Glomerular endothelial cell (primary cell): ENCODE results near the gene APRT. TPM values are rescaled to one million over a fixed set of nuclear protein-coding genes. Genes with fewer than 3 reads are reported as not detected.
"Not testable (repeated sequence)": the region's sequence is repeated elsewhere in the genome, so short reads cannot be mapped to it uniquely, and the experiment has no call there.

Experiments
- DNase-seq: peaks from one replicate; pipeline ENCODE4 v3.0.0-alpha.2; 2011; ENCODE audit warnings: low read depth, low spot score; ENCODE audit errors: extremely low read depth
- total RNA-seq: library from RNA; depleted of rRNA; stranded (reverse); fragments of >200 nt; gene quantifications from 2 replicates; pipeline ENCODE4 v1.2.3, GENCODE V29; 2015

The APRT gene
- total RNA-seq, 1 donor from 2014 or later, result 189 TPM

DNA sequence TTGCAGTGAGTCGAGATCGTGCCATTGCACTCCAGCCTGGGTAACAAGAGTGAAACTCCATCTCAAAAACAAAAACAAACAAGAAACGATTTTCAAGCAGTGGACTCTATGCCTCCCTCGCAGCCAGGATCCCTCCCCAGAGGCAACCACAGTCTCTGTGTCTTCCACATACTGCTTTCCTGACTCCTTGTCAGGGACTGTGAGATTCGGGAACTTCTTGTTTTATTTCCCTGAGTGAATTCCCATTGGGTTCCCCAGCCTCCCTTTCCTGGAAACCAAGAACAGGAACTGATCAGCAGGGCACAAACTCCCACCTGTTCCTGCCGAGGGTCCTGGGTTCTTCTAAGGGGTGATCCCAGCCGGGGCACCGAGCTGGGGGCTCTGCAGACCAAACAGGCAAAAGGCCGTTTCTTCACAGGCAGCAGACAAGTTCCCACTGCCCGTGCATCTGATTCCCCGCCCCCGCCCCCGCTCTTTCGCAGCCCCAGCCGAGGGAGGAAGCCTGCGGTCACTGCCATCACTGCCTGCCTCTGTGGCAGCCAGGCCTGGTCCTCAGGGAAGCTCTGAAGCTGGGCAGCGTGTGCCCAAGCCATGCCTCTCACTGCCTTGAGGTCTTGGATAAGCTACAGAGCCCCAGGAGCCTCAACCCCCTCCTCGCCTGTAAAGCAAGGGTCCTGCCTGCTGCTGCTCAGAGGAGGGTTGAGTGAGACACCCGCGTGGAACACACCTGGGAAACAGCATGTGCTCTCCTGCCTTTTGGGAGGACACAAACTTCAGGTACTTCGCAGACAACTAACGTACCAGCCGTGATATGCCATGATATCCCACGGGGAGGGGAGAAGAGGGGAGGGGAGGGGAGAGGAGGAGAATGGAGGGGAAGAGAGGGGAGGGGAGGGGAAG lies 21.2 kb downstream of the APRT start:
- no peak for DNase-seq

DNA sequence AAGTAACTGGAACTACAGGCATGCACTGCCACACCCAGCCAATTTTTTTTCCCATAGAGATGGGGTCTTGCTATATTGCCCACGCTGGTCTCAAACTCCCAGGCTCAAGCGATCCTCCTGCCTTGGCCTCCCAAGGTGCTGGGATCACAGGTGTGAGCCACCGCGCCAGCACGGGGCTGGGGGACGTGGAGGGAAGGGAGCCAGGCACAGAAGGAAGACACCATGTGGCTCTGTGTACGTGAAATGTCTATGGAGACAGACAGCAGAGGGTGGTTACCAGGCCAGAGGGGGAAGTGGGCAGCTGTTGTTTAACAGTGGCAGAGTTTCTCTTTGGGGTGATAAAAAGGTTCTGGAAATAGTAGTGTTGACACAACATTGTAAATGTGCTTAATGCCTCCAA lies 22.1 kb downstream of the APRT start:
- DNase-seq, result no peak

DNA sequence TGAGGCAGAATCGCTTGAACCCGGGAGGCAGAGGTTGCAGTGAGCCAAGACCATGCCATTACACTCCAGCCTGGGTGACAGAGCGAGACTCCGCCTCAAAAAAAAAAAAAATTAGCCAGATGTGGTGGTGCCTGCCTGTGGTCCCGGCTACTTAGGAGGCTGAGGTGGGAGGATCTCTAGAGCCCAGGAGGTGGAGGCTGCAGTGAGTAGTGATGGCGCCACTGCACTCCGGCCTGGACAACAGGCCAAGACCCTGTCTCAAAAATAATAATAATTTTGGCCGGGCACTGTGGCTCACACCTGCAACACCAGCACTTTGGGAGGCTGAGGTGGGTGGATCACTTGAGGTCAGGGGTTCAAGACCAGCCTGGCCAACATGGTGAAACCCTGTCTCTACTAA lies 23.0 kb downstream of the APRT start:
- not testable (repeated sequence) for DNase-seq

DNA sequence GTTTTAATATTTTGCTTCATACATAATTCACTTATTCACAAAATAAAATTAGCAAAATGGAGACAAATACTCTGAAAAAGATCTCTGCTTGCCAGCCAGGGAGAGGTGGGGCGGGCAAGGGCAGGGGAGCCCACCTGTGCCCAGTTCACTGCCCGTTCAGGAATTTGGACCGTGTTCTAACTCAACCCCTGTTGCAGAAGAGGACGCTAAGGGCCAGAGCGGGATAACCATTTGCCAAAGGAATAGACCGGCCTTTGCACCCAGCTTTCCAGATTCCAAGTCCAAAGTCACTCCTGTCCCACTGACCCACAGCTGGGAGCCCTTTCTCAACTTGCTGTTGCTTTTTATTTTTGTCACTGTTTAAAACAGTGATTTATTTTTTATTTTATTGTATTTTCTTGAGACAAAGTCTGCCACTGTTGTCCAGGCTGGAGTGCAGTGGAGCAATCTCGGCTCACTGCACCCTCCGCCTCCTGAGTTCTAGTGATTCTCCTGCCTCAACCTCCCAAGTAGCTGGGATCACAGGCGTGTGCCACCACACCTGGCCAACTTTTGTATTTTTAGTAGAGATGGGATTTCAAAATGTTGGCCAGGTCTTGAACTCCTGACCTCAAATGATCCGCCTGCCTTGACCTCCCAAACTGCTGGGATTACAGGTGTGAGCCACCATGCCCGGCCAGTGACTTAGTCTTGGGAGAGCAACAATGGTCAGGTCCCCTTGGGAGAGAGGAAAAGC lies 24.0 kb downstream of the APRT start:
- DNase-seq, result no peak

DNA sequence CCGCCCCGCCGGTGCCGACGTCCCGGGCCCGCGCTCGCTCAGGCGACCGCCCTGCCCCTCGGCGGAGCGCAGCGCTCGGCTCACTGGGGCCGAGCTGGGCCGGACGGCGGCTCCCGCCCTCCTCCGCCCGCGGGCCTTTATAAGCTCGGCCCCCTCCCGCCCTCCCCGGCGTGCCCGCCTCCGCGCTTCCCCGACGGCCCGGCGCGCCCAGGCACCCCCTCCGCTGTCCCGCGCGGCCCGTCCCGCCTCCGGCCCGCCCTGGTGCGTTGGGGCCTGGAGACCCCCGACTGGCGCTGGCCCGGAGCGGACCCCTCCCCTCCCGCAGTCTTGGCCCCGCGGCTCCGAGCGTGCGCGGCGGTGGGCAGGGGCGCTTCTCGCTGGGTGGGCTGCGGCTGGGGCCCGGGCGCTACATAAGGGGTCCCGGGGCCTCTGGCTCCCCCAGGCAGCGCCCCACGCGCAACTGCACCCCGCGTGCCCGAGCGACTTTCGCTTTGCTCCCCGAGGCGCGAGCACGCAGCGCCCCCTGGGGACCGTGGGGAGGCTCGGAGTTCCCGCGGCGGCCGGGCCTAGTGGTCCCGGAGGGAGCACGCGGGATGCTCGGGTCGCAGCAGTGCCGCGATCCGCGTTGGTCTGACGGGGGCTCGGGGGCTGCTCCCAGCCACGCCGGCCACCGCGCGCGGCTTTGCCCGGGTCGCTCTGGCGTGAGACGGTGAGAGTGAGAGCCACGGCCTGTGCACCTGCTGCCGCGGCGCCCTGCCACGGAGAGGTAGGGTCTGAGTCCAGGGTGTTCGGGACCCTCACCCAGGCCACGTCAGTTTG lies 26.4 kb downstream of the APRT start, which contains the start of gene PIEZO1:
Gene PIEZO1, minus strand, starts transcription at position 115 of the 819 bp plus-strand sequence. CDS start 256 bp downstream, outside the sequence.
- DNase-seq, result no peak

GRCh38 chr16:88784856-88785105 lies 26.9 kb downstream of the APRT start:
- DNase-seq, result no peak

- no peak for DNase-seq
Observed at GRCh38 chr16:88784074-88784855, 27.5 kb downstream of the APRT start.

GRCh38 chr16:88783391-88784073 lies 28.2 kb downstream of the APRT start:
- no peak for DNase-seq

DNA sequence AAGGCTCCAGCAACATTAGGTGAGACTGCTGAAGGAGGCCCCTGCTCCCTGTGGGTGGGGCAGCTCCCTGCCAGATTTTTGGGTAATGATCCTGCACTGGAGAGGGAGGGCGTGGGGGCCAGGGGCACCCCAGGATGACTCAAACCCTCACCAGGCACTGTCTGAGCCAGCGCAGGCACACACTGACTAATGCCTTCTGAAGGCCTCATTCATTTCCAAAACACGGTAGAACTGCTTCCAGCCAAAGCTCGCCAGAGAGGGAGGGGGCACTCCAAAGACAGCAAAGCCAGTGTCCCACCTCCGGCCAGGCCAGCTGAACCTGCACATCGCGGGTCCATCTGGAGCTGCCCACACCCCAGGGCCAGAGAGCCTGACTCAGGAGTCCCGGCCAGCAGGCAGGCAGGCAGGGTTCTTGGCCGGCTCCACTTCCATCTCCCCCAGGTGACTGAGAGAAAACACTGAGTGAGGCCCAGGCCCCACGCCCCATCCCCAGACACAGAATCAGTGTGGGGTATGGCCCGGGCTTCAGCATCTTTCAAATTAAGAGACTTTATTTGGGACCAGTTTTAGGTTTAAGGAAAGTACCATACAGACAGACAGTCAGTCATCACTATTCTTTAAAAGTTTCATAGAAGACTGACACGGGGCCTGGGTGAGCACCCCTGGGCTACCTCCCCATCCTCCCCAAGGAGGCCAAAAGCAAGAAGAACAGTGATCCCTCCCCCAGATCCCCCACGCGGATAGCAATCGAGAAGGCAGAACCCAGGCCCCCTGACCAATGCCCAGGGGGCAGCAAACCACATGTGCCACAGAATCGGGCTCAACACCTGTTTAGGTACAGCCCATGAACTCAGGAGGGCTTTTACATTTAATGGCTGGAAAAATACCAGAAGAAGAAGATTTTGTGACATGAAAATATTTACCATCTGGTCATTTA lies 29.0 kb downstream of the APRT start:
- no peak for DNase-seq

DNA sequence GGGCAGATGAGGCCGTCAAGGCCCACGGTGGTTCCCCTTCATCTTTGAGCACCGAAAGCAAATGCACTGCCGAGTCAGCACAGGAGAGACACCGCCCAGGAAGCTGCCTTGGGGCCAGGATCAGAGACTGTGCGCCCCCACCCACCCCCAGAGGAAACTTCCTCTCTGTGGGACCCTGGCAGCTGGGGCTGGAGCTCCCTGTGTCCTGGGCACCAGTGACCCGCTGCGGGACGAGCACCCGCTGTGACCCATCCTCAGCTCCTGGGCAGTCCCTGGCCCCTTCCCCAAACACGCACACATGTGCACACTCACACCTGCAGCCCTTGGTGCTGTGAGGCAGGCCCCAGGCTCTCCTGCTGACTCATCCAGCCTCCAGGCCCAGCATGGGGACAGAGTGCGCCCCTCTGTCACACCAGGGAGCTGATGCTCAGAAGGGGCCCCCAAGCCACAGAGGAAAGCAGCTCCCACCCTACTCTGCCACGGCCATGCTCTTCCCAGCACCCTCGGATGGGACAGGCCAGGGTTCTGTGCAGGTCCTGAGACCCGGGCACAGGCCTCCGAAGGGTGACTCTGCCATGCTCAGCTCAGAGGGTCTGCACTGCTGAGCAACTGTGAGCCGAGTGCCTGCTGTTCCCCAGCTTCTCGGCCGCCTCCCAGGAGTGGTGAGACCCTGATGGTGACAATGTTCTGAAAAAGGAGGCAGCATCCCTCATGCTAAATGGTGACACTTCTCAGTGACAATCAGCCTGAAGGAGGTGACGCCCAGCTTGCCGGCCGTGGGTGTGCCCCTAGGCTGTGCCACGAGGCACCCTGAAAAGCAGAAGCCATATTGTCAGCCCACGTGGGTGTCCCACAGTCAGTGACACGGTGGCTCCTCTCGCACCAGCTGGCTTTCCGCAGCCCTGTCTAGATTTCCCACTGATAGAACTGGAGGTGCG lies 30.3 kb downstream of the APRT start:
- no peak for DNase-seq

GRCh38 chr16:88780142-88781062 lies 31.3 kb downstream of the APRT start:
- DNase-seq, result no peak

- DNase-seq, result no peak
Observed at GRCh38 chr16:88779406-88780141, 32.2 kb downstream of the APRT start.

DNA sequence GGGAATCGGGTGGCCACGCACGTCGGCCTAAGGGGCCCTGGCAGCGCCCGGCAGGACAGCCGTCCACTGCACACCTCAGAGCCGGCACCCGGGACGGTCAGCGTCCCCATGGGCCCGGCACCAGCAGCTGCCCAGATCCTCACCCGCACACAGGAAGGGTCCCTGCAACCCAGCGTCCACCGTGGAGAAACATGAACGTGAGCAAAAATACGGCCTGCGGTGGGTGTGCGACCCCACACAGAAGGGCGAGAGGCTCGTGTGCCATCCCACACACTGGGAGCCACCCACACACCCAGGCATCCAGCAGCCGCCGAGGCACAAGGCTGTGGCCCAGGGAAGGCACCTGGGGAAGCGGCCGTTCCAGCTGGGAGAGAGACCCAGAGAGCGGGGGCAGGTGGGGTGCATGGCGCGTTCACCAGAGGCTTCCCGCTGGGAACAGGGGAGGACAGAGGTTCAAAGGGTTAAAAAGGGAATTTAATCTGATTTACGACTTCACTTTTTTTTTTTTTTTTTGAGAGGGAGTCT lies 33.1 kb downstream of the APRT start:
- no peak for DNase-seq

GRCh38 chr16:88778271-88778525 lies 33.5 kb downstream of the APRT start:
- DNase-seq, result no peak

DNA sequence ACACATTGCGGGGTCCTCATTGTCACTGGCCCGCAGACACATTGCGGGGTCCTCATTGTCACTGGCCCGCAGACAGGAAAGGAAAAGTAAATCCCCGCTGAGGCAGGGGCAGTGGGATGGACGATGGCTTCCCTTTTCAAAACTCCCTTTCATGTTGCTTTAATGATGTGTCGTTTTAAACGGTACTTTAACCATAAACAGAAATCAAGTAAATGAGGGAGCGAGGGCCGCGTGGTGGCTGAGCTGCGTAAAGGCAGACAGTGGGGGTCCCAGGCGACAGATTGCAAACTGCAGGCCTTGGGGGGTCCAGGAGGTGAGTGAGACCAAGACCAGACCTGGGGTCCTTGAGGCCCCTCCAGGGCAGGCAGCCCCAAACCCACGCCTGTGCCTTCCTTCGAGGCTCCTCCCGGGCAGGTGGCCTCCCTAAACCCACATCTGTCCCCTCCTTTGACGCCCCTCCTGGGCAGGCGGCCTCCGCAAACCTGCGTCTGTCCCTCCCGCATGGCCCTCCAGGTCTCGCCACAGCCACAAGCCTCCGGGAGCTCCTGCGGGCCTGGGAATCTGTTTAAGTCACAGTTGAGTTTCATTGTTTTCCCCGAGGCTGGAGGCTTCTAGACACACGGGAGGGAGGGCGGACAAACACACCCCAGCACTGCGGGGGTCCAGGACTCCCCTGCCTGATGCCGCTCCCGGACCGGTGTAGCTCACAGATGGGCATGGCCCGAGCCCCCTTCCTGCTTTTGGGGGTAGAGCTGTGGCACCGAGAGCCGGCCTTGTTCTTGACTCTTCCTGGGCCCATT lies 34.1 kb downstream of the APRT start:
- DNase-seq, result no peak
